ENCODE results near the gene ACTR5. TPM values are rescaled to one million over a fixed set of nuclear protein-coding genes. Genes with fewer than 3 reads are reported as not detected.

The ACTR5 gene
- total and polyA plus RNA-seq, 2 of the 13 experiments (the other 11 are each of a cell fraction or from before 2014, with no cell fraction given): 19.5 to 20.5 TPM

DNA sequence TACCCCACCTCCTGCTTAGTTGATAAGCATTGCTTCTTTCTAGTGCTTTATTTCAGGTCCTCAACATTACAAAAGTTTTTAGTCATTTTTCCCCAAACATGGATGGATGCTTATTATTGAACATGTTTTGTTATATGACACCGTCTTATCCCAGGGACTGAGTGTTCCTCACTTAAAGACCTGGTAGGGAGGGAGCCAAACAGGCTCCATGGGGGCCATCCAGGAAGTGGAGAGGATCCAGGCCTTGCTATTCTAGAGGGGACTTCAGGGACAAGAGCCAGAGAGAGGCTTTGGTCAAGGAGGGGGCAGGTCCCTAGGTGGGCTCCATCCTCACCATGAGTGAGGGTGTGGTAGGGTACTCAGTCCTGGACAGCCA, 16.5 kb upstream of the ACTR5 start (continued):
- TF ChIP-seq ZNF468 (CRISPR knock-in tag; IDR thresholded peaks at IDR 0.05) (0 out of 2 replicates have a peak, but pooled peaks have one; percentile 7), SSRP1 (CRISPR knock-in tag; IDR thresholded peaks at IDR 0.05) (no peak), MXD1 (CRISPR knock-in tag; IDR thresholded peaks at IDR 0.05) (peak; percentile 3; the same call in 1 of the 2 replicates), ZKSCAN1 (IDR thresholded peaks at IDR 0.05; ENCODE audit: low read length) (0 out of 2 replicates have a peak, but pooled peaks have one; percentile 5), ZNF776 (CRISPR knock-in tag; IDR thresholded peaks at IDR 0.05) (0 out of 2 replicates have a peak, but pooled peaks have one; percentile 44)

DNA sequence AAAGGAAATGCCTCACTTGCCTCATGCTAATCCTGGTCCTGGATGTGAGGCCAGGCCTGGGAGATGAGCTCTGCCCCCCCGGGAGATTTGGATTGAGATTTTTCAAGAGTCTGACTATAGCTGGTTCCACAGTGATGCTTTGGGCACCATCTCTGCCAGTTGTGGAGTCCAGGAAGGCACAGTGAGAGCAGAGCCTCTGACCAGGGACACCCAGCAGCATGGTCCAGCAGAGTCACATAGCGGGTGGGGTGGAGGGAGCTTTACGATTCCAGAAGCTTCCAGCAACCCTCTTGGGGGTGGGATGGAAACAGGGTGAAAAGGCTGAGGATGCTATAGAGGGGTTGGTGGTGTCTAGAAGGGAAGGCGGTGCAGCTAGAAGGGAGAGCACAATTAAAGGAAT, 15.3 kb upstream of the ACTR5 start:
- ATAC-seq: no peak
- no peaks in the 10 kb centered on the region for H3K36me3 ChIP-seq (replicated peaks in 1 of 2; ENCODE audit: control insufficient read depth in 1 of 2, insufficient read depth in 2 of 2, low read length in 2 of 2)
- no peak for FAIRE-seq
- H3K27me3 ChIP-seq (ENCODE audit: control insufficient read depth in 1 of 2, insufficient read depth in 2 of 2, low read length in 2 of 2): peaks cover 24 to 65% of the 10 kb centered on the region in 2 experiments
- no peak for TF ChIP-seq GTF2F1 (IDR thresholded peaks at IDR 0.05; ENCODE audit: low read length)
- TF ChIP-seq KLF9 (CRISPR knock-in tag; IDR thresholded peaks at IDR 0.05; ENCODE audit: low read depth): no peak
- TF ChIP-seq TCF7L2 (IDR thresholded peaks at IDR 0.05; ENCODE audit: low read depth, low read length): no peak
- no peak for TF ChIP-seq ZFP36L1 (CRISPR knock-in tag; IDR thresholded peaks at IDR 0.05)
- no peak for TF ChIP-seq ARID2 (CRISPR knock-in tag; IDR thresholded peaks at IDR 0.05; ENCODE audit: borderline replicate concordance)
- TF ChIP-seq HMG20B (CRISPR knock-in tag; conservative IDR thresholded peaks at IDR 0.05): no peak
- TF ChIP-seq ATF7-NPFF (CRISPR knock-in tag; IDR thresholded peaks at IDR 0.05; ENCODE audit: low read depth): no peak
- TF ChIP-seq ZNF512B (CRISPR knock-in tag; IDR thresholded peaks at IDR 0.05; ENCODE audit: borderline replicate concordance): no peak
- TF ChIP-seq, protein P1, sequence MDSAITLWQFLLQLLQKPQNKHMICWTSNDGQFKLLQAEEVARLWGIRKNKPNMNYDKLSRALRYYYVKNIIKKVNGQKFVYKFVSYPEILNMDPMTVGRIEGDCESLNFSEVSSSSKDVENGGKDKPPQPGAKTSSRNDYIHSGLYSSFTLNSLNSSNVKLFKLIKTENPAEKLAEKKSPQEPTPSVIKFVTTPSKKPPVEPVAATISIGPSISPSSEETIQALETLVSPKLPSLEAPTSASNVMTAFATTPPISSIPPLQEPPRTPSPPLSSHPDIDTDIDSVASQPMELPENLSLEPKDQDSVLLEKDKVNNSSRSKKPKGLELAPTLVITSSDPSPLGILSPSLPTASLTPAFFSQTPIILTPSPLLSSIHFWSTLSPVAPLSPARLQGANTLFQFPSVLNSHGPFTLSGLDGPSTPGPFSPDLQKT (CRISPR knock-in tag; IDR thresholded peaks at IDR 0.05; ENCODE audit: borderline replicate concordance): no peak
- TF ChIP-seq ZC3H13 (CRISPR knock-in tag; IDR thresholded peaks at IDR 0.05): no peak
- TF ChIP-seq ZNF816 (CRISPR knock-in tag; IDR thresholded peaks at IDR 0.05; ENCODE audit: borderline replicate concordance): no peak
- no peak for TF ChIP-seq HINFP (CRISPR knock-in tag; IDR thresholded peaks at IDR 0.05; ENCODE audit: low read depth)
- TF ChIP-seq RBAK (CRISPR knock-in tag; IDR thresholded peaks at IDR 0.05): no peak
- TF ChIP-seq ZNF678 (CRISPR knock-in tag; IDR thresholded peaks at IDR 0.05): no peak
- no peak for TF ChIP-seq KMT2A (CRISPR knock-in tag; IDR thresholded peaks at IDR 0.05)
- no peak overlapping the region for H3K4me2 ChIP-seq (ENCODE audit: low read depth, low read length)
- intact Hi-C loops (cut with micrococcal nuclease; ENCODE audit: unreplicated experiment): no loop called here
- no peaks in the 10 kb centered on the region for H3K9me3 ChIP-seq (ENCODE audit: low read length)
- WGBS (ENCODE audit: low lambda C conversion rate): 14% methylated on average over 4 of the region's 4 CpGs
- H4K20me1 ChIP-seq (ENCODE audit: insufficient read depth, low read length): peaks cover 3% of the 10 kb centered on the region; the same call in 1 of the 2 replicates
- BruUV-seq (replicated peaks): no TSS peak
- H3K4me3 ChIP-seq (replicated peaks in 1 of 3; ENCODE audit: insufficient read depth in 1 of 3, low read depth in 2 of 3, low read length in 3 of 3): no peak overlapping the region
- ChIA-PET CTCF (ENCODE audit: low intra/inter-chr PET ratio, low total read pairs) (no interaction called here), POLR2A (interaction anchor here (2.0 kb wide), 1 partner anchor 15 kb away, joined by 7 read pairs; the partner anchor contains the start of gene ACTR5)
- H2AFZ ChIP-seq (ENCODE audit: low read length): no peak overlapping the region
- no peak for DNase-seq (ENCODE audit: low spot score)
- no peak overlapping the region for H3K9ac ChIP-seq (ENCODE audit: insufficient read depth, low read depth, low read length)
- peaks cover 15% of the 10 kb centered on the region for H3K4me1 ChIP-seq (ENCODE audit: insufficient read depth, low read length)
- in situ Hi-C loops (cut with HindIII; ENCODE audit: extremely low pct_ligation_motif_present, low pct_unique_long_range_greater_than_20kb): loop anchor here (5.0 to 25.0 kb wide), 2 partner anchors 86 to 296 kb away; partner anchors contain the start of gene SNHG17
- no peak overlapping the region for H3K27ac ChIP-seq (ENCODE audit: extremely low read length, insufficient read depth, low read length)
- no peaks in the 10 kb centered on the region for H3K79me2 ChIP-seq (ENCODE audit: insufficient read depth, low read length)
